Limb (tissue), 2 donors: ENCODE measurements around the gene ENTPD6.
A peak's percentile ranks its signal among the peaks of the same experiment; 100 is the strongest.

Experiments
- DNase-seq, 2 donors: peaks; one replicate each; pipeline ENCODE4 v3.0.0-alpha.2; 2016; ENCODE audit errors: extremely low spot score in 2 of 2

The ENTPD6 gene

GRCh38 chr20:25187635-25188034 lies 7.9 kb upstream of the ENTPD6 start:
- DNase-seq, result no peak

GRCh38 chr20:25188218-25188617 lies 7.3 kb upstream of the ENTPD6 start:
- no peak for DNase-seq

- no peak for DNase-seq
Measured at GRCh38 chr20:25191051-25191450, 4.5 kb upstream of the ENTPD6 start.

GRCh38 chr20:25191689-25192088 lies 3.8 kb upstream of the ENTPD6 start:
- no peak for DNase-seq

GRCh38 chr20:25193843-25194242 lies 1.7 kb upstream of the ENTPD6 start:
- no peak for DNase-seq

GRCh38 chr20:25194333-25194972 lies 1.1 kb upstream of the ENTPD6 start:
- DNase-seq, result no peak

GRCh38 chr20:25195962-25196785 lies 662 bp downstream of the ENTPD6 start:
- DNase-seq, result no peak

GRCh38 chr20:25196786-25197120 lies 1.2 kb downstream of the ENTPD6 start:
- DNase-seq, result no peak

- no peak for DNase-seq
Measured at GRCh38 chr20:25197183-25197869, 1.8 kb downstream of the ENTPD6 start.

- DNase-seq, result no peak
Measured at GRCh38 chr20:25197870-25198190, 2.3 kb downstream of the ENTPD6 start.

- no peak for DNase-seq
Measured at GRCh38 chr20:25198663-25199383, 3.3 kb downstream of the ENTPD6 start.

GRCh38 chr20:25199473-25200260 lies 4.2 kb downstream of the ENTPD6 start:
- no peak for DNase-seq

GRCh38 chr20:25203089-25203488 lies 7.6 kb downstream of the ENTPD6 start:
- no peak for DNase-seq

GRCh38 chr20:25203871-25204320 lies 8.4 kb downstream of the ENTPD6 start:
- DNase-seq, result no peak

GRCh38 chr20:25204550-25205276 lies 9.2 kb downstream of the ENTPD6 start:
- no peak for DNase-seq

GRCh38 chr20:25205277-25206062 lies 10.0 kb downstream of the ENTPD6 start:
- peak in 1 of 2 donors; percentile 25 for DNase-seq

GRCh38 chr20:25206063-25206403 lies 10.5 kb downstream of the ENTPD6 start:
- DNase-seq, result no peak

GRCh38 chr20:25206548-25206947 lies 11.0 kb downstream of the ENTPD6 start:
- no peak for DNase-seq

GRCh38 chr20:25207149-25207959 lies 11.8 kb downstream of the ENTPD6 start:
- DNase-seq, result no peak
